IPS-18c (cell line): Measurements from ENCODE around the gene KSR1.
"Not testable (repeated sequence)": the region's sequence is repeated elsewhere in the genome, so short reads cannot be mapped to it uniquely, and the experiment has no call there.

Source experiments
- H3K4me3 ChIP-seq: 2 replicates; pipeline ENCODE4 v1.7.0; 2013; ENCODE audit warnings: low read depth, mild to moderate bottlenecking, low read length, moderate library complexity; ENCODE audit not compliant: insufficient read depth
- H3K9me3 ChIP-seq: one replicate; pipeline ENCODE4 v1.6.1; 2013; ENCODE audit warnings: mild to moderate bottlenecking, low read length, moderate library complexity; ENCODE audit not compliant: control insufficient read depth, insufficient read depth

The KSR1 gene

DNA sequence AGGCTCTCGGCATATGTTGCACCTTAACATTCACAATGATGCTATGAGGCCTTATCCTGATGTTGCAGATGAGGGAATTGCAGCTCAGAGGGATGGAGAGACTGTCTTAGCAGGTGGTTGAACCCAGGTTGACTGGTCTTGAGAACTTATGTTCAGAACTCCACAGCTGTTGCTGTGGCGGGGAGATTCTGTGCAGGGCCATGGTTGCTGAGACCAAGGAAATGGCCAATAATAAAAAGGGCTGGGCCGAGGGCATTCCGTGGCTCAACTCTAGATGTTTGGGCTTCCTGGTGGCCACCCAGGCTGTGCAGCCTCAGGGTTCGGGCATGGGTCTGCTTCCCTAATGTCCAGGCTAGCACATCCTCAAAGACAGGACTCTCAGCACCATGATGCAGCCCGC is 5.9 kb downstream of the KSR1 start:
- Histone ChIP-seq H3K4me3 (no peak overlapping the region), H3K9me3 (no peaks in the 10 kb centered on the region)

DNA sequence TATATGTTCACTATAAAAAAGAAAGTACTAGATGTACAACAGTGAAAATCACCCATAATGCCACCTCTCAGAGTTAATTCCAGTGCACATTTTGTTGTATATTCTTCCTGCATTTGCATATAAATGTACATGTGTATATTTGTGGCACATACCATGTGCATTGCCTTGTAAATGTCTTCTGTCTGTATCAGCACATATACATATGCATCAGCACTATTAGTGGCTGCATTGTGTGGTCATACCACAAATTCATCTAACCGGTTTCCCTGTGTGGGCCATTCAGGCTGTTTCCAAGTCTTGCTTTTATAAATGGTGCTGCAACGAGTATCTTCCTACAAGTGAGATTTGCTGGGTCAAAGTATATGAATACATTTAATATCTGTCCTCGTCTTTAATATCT is 6.5 kb downstream of the KSR1 start:
- Histone ChIP-seq H3K4me3 (no peak overlapping the region), H3K9me3 (no peaks in the 10 kb centered on the region)

DNA sequence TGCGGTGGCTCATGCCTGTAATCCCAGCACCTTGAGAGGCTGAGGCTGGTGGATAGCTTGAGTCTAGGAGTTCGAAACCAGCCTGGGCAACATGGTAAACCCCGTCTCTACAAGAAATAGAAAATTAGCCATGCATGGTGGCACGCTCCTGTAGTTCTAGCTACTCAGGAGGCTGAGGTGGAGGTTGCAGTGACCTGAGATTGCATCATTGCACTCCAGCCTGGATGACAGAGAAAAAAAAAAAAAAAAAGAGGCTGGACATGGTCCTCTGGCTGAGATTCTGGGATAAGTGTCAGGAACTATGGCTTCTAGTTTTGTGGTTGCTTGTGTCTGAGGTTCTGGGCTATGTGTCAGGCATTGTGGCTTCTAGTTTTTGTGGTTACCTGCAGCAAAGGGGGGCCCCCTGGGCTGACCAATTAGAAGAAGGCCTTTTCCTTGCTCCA is 7.0 kb downstream of the KSR1 start:
- no peaks in the 10 kb centered on the region for H3K9me3 ChIP-seq
- H3K4me3 ChIP-seq, result no peak overlapping the region

GRCh38 chr17:27464019-27464418 is 7.8 kb downstream of the KSR1 start:
- H3K4me3 ChIP-seq, H3K9me3 ChIP-seq: not testable (repeated sequence)

- no peaks in the 10 kb centered on the region for H3K9me3 ChIP-seq
- no peak overlapping the region for H3K4me3 ChIP-seq
These were observed 8.2 kb downstream of the KSR1 start for GRCh38 chr17:27464431-27464830.

DNA sequence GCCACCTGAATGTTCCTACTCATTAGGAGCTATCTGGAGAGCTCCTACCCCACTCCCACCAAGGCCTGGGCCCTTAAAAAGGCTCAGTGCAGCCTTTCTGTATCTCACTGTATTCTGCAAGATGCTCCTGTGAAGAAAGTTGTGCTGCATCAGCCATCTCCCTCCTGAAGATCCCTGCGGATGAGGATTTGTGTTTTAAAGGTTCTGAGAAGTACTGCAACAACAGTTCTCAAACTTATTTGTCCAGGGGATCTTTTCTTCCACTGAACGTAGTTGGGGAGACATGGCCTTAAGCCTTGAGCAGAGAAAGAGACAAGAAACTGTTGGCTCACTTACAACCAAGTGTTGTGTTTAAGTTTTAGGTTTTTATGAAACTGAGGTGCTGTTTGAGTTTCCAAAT is 9.6 kb downstream of the KSR1 start:
- H3K4me3 ChIP-seq, H3K9me3 ChIP-seq: not testable (repeated sequence)

- no peak overlapping the region for H3K4me3 ChIP-seq
These were observed 10.1 kb downstream of the KSR1 start for GRCh38 chr17:27466376-27466742.

DNA sequence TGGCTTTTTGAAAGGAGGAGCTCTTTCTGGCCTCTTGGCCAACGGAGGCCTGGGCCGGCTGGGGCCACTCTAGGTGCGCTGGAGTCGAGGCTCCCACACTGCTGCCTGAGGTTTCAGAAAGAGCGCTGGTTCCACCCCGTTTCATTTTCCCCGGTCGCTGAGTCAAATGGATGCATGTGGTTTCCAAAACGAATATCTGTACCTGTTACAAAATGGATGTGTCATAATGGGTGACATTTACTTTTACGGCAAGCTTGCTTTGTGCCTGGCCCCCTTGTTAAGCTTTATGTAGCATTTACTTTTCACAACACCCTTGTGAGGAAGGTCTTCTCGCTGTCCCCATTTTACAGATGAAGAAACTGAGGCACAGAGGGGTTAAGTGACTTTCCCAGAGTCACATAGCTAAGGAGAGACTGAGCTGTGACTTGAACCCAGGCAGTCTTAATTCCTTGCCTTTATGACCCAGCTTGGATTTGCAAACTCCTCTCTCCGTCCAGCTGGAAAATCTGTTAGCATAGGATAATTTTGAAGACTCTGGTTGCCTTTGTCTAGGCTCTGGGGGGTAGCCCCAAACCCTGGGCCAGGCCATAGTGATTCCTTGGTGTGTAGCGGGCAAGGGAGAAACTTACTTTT is 10.6 kb downstream of the KSR1 start:
- H3K4me3 ChIP-seq, result no peak overlapping the region
- H3K9me3 ChIP-seq, result no peaks in the 10 kb centered on the region

More at GRCh38 chr17:27466376-27466742, 10.1 kb downstream of the KSR1 start:
- no peaks in the 10 kb centered on the region for H3K9me3 ChIP-seq

GRCh38 chr17:27469256-27469655 is 13.0 kb downstream of the KSR1 start:
- H3K9me3 ChIP-seq, result no peaks in the 10 kb centered on the region
- H3K4me3 ChIP-seq, result no peak overlapping the region

DNA sequence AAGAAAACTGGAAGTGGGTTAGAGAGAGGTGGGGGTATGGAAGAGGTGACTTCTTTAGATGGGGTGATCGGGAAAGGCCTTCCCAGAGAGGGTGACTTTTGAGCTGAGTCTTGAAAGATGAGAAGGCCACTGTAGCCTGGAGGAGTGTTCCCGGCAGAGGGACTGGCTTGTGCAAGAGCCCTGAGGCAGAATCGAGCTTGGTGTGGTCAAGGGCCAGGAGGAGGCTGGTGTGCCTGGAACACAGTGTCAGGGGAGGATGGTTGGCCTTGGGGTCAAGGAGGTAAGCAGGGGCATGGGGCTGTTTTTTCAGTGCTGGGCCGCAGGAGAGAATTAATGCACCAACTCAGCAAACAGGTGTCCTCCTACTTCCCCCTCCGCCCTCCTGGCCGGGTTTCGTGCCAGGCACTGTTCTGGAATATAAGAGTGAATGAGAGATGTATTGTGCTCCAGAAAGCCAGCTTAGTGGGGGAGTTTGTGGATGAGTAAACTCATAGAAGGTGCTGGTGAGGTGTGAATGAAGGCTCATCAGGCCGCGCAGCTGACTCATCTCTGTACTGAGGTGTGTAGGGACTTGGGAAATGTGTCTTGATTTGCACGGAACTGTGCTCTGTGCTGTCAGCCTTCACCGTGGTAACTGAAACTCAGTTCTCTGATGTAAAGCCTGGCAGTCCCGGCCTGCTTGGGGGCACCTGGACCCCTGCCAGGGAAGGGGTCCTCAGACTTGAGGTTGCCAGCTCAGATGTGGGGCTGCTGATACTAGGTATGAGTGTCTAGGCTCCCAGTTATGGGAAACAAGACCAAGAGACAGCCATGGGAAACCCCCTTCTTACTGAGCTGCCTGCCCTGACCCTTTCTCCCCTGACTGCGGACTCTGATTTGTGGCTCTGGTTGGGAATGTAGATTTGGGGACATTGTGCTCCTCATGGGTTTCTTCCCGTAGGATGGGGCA is 15.3 kb downstream of the KSR1 start:
- no peak overlapping the region for H3K4me3 ChIP-seq

GRCh38 chr17:27473190-27473747 is 17.0 kb downstream of the KSR1 start:
- Histone ChIP-seq H3K4me3 (no peak overlapping the region), H3K9me3 (no peaks in the 10 kb centered on the region)

More for the DNA sequence above, 15.3 kb downstream of the KSR1 start:
- no peaks in the 10 kb centered on the region for H3K9me3 ChIP-seq

DNA sequence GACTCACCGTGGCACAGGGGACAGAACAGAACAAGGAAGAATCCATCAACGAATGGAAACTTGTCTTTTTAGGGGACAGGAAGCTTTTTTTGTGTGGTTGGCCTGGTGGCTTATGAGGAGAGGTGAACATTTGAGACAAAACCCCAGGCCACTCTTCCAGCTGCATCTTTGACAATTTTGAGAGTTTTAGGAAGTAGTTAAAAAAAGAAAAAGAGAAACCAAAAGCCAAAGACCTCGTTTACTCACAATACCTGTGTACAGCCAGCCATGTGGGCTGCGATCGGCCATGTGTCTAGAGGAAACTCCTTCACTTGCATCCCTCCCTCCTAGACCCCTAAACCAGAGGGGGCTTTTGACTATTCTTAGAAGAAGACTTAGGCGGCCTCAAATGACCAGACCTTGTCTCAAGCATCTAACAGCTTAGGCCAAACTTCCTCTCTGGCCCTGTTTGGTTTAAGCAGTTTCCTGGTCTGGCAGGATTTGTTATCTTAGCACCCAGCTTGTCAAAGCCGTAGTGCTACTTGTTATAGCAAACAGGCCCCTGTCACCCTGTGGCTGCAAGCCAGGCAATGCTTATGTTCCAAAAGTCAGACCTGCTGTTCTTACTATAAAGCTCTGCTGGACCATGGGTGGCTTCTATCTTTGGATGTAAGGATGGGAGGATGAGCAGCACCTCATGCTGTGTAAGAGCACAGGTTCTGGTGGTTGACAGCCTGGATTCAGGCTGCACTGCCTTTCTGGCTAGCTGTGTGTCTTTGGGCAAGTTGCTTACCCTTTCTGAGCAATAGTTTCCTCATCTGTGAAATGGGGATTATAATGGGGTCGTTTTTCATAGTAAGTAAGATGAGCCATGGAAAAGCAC is 17.7 kb downstream of the KSR1 start:
- Histone ChIP-seq H3K4me3 (no peak overlapping the region), H3K9me3 (no peaks in the 10 kb centered on the region)

GRCh38 chr17:27475070-27475673 is 18.9 kb downstream of the KSR1 start:
- H3K4me3 ChIP-seq, result no peak overlapping the region

DNA sequence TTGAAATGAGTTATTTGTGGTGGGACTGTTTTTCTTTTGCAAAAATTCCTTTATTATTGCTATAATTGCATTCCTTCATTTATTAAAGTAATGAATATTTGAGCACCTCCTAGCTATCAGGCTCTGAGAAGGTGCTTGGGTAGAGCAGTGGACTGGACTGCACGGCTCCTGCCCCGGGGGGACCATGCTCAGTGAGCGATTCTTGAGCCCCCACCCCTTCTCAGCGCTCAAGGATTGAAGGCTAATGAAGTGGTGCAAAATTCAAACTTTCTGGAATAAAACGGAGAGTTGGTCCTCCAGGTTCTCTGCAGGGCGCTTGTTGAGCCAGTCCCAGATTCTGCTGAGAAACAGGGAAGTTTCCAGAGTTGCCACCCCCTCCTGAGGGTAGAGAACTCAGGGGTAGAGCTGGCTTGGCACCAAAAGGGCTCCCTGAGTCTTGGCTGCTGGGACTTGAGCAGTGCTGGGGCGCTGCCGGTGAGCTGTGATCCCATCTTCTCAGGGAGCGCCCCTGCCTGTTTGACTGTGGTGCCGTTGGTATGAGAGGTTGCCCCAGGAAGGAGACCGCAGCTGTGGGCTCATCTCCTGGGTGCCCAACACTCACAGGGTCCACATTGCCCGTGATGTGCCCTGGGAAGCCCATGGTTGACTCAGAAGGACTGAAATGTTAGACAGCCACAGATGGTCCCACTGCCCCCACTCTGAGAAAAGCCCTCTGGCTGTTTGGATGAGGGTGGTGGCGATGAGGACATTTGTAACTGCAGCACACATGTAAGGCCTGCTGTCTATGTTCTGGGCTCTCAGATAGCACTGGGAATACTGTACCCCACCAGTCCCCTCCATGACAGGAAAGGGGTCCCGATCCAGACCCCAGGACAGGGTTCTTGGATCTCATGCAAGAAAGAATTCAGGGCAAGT is 20.0 kb downstream of the KSR1 start:
- no peak overlapping the region for H3K4me3 ChIP-seq
- no peaks in the 10 kb centered on the region for H3K9me3 ChIP-seq

More at GRCh38 chr17:27475070-27475673, 18.9 kb downstream of the KSR1 start:
- no peaks in the 10 kb centered on the region for H3K9me3 ChIP-seq

DNA sequence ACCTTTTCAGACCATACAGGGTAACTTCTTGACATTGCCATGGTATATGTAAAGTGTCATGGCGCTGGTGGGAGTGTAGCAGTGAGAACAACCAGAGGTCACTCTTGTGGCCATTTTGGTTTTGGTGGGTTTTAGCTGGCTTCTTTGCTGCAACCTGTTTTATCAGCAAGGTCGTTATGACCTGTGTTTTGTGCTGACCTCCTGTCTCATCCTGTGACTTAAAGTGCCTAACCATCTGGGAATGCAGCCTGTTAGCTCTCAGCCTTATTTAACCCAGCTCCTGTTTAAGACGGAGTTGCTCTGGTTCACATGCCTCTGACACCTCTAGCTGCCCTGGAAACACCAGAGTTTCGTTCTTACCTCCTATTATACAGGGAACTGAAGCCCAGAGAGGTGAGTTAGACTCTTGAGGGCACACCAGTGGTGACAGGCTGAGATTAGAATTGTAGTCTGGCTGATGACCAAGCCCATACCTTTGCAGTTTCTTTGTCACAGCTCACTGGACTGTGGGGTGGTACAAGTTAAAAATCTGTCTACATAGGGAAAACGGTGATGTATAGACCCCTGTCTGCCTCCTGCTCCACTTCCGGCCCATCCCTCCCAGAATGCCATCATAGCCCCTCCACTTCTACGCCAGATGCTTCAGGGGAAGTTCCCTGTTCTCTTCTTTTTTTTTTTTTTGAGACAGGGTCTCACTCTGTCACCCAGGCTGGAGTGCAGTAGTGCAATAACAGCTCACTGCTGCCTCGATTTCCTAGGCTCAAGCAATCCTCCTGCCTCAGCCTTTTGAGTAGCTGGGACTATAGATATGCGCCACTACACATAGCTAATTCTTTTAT is 21.0 kb downstream of the KSR1 start:
- no peak overlapping the region for H3K4me3 ChIP-seq
- no peaks in the 10 kb centered on the region for H3K9me3 ChIP-seq
